GM19455 (cell line): ENCODE data around the gene MYH2.
"Not testable (repeated sequence)": the region's sequence is repeated elsewhere in the genome, so short reads cannot be mapped to it uniquely, and the experiment has no call there.

Experiments used
- ATAC-seq: cut with Tn5 transposase; IDR thresholded peaks from one replicate; pipeline ENCODE4 v1.9.1; 2021; ENCODE audit not compliant: unreplicated experiment

Gene MYH2

GRCh38 chr17:10549096-10549842 is at the start of gene MYH2:
Gene MYH2, minus strand, starts transcription at chr17:10549658. Its CDS starts 1,738 bp downstream, at chr17:10547920.
- ATAC-seq, result no peak

- no peak for ATAC-seq
Measured at GRCh38 chr17:10598621-10599020, 49.2 kb upstream of the MYH2 start.

GRCh38 chr17:10589553-10590145 is 40.2 kb upstream of the MYH2 start:
- no peak for ATAC-seq

GRCh38 chr17:10585529-10585928 is 36.1 kb upstream of the MYH2 start:
- ATAC-seq, result no peak

GRCh38 chr17:10583834-10584233 is 34.4 kb upstream of the MYH2 start:
- no peak for ATAC-seq

GRCh38 chr17:10579270-10579669 is 29.8 kb upstream of the MYH2 start:
- no peak for ATAC-seq

GRCh38 chr17:10574324-10574723 is 24.9 kb upstream of the MYH2 start:
- no peak for ATAC-seq

GRCh38 chr17:10563991-10564660 is 14.7 kb upstream of the MYH2 start:
- no peak for ATAC-seq

- ATAC-seq, result no peak
Measured at GRCh38 chr17:10558049-10558448, 8.6 kb upstream of the MYH2 start.

- ATAC-seq, result no peak
Measured at GRCh38 chr17:10557422-10557821, 8.0 kb upstream of the MYH2 start.

GRCh38 chr17:10556301-10557005 is 7.0 kb upstream of the MYH2 start:
- no peak for ATAC-seq

GRCh38 chr17:10550014-10550413 is 556 bp upstream of the MYH2 start:
- ATAC-seq, result no peak

GRCh38 chr17:10547351-10547750 is 2.1 kb downstream of the MYH2 start:
- ATAC-seq, result no peak

- not testable (repeated sequence) for ATAC-seq
Measured at GRCh38 chr17:10543486-10543885, 6.0 kb downstream of the MYH2 start.

GRCh38 chr17:10541179-10541578 is 8.3 kb downstream of the MYH2 start:
- ATAC-seq, result not testable (repeated sequence)

GRCh38 chr17:10532026-10532425 is 17.4 kb downstream of the MYH2 start:
- no peak for ATAC-seq

- ATAC-seq, result no peak
Measured at GRCh38 chr17:10527419-10527818, 22.0 kb downstream of the MYH2 start.

GRCh38 chr17:10526517-10526916 is 22.9 kb downstream of the MYH2 start:
- no peak for ATAC-seq

GRCh38 chr17:10523064-10523463 is 26.4 kb downstream of the MYH2 start:
- no peak for ATAC-seq

GRCh38 chr17:10521949-10522348 is 27.5 kb downstream of the MYH2 start:
- no peak for ATAC-seq

- ATAC-seq, result no peak
Measured at GRCh38 chr17:10518271-10519037, 31.0 kb downstream of the MYH2 start, which contains the start of gene MYH1. Gene MYH1, minus strand, starts transcription at chr17:10518542. Its CDS starts 1,900 bp downstream, at chr17:10516642.
